GF-D8 (cell line): Measurements from ENCODE around the gene DCAF5.
"Not testable (repeated sequence)": the region's sequence is repeated elsewhere in the genome, so short reads cannot be mapped to it uniquely, and the experiment has no call there.

Experiments
- DNase-seq: peaks from one replicate; lab custom pipeline; 2025; lab: John Stamatoyannopoulos, UW

DCAF5 gene

GRCh38 chr14:69042299-69042698 is 110.6 kb downstream of the DCAF5 start:
- DNase-seq, result no peak

GRCh38 chr14:69041783-69042182 is 111.1 kb downstream of the DCAF5 start:
- DNase-seq, result no peak

GRCh38 chr14:69040353-69040752 is 112.6 kb downstream of the DCAF5 start:
- no peak for DNase-seq

- DNase-seq, result no peak
Observed at GRCh38 chr14:69039288-69039628, 113.7 kb downstream of the DCAF5 start.

GRCh38 chr14:69038455-69039287 is 114.2 kb downstream of the DCAF5 start:
- no peak for DNase-seq

GRCh38 chr14:69037790-69038454 is 115.0 kb downstream of the DCAF5 start:
- DNase-seq, result no peak

GRCh38 chr14:69036757-69037506 is 116.0 kb downstream of the DCAF5 start:
- no peak for DNase-seq

- DNase-seq, result no peak
Observed at GRCh38 chr14:69034612-69035262, 118.2 kb downstream of the DCAF5 start.

GRCh38 chr14:69027242-69027913 is 125.5 kb downstream of the DCAF5 start:
- no peak for DNase-seq

- no peak for DNase-seq
Observed at GRCh38 chr14:69023035-69023434, 129.9 kb downstream of the DCAF5 start.

- DNase-seq, result not testable (repeated sequence)
Observed at GRCh38 chr14:69022093-69022492, 130.8 kb downstream of the DCAF5 start.

GRCh38 chr14:69017706-69018105 is 135.2 kb downstream of the DCAF5 start:
- DNase-seq, result no peak

- DNase-seq, result no peak
Observed at GRCh38 chr14:69014829-69015259, 138.1 kb downstream of the DCAF5 start.

- peak; percentile 88 for DNase-seq
Observed at GRCh38 chr14:69013943-69014782, 138.8 kb downstream of the DCAF5 start.

GRCh38 chr14:69012256-69012953 is 140.5 kb downstream of the DCAF5 start:
- no peak for DNase-seq

- no peak for DNase-seq
Observed at GRCh38 chr14:69010648-69011047, 142.3 kb downstream of the DCAF5 start.

GRCh38 chr14:69008421-69008884 is 144.5 kb downstream of the DCAF5 start:
- DNase-seq, result no peak

- no peak for DNase-seq
Observed at GRCh38 chr14:69006346-69006745, 146.6 kb downstream of the DCAF5 start.

- DNase-seq, result no peak
Observed at GRCh38 chr14:69005432-69006148, 147.3 kb downstream of the DCAF5 start.
